KOPT-K1 (cell line): ENCODE results near the gene TRIM8.
A peak's percentile ranks its signal among the peaks of the same experiment; 100 is the strongest.

Experiments used
- H3K27ac ChIP-seq: fragments of 200-600 bp; sonication (generic); 2 replicates; pipeline ENCODE4 v1.5.1; 2016; ENCODE audit warnings: antibody characterized with exemption, mild to moderate bottlenecking, low read depth, low read length; ENCODE audit not compliant: poor library complexity, severe bottlenecking
- H3K36me3 ChIP-seq: fragments of 200-600 bp; sonication (generic); 2 replicates; pipeline ENCODE4 v1.5.1; 2017; ENCODE audit warnings: antibody characterized with exemption, mild to moderate bottlenecking, low read length, moderate library complexity; ENCODE audit not compliant: insufficient read depth
- H3K9me3 ChIP-seq: fragments of 200-600 bp; sonication (generic); 2 replicates; pipeline ENCODE4 v1.5.1; 2017; ENCODE audit warnings: antibody characterized with exemption, low read length, mild to moderate bottlenecking; ENCODE audit not compliant: insufficient read depth, poor library complexity, severe bottlenecking

Gene TRIM8

GRCh38 chr10:102648889-102649796 lies 4.9 kb downstream of the TRIM8 start:
- Histone ChIP-seq H3K36me3 (peaks cover 18% of the 10 kb centered on the region; the same call in 1 of the 2 replicates), H3K27ac (peak overlapping the region; percentile 47), H3K9me3 (no peaks in the 10 kb centered on the region)

GRCh38 chr10:102649797-102650654 lies 5.7 kb downstream of the TRIM8 start:
- H3K27ac ChIP-seq = peak overlapping the region; percentile 81
- no peaks in the 10 kb centered on the region for H3K9me3 ChIP-seq
- peaks cover 25% of the 10 kb centered on the region; the same call in 1 of the 2 replicates for H3K36me3 ChIP-seq

- H3K9me3 ChIP-seq = no peaks in the 10 kb centered on the region
- peaks cover 33% of the 10 kb centered on the region for H3K36me3 ChIP-seq
- H3K27ac ChIP-seq = peak overlapping the region; percentile 81
Measured at GRCh38 chr10:102650655-102651454, 6.6 kb downstream of the TRIM8 start.

GRCh38 chr10:102651455-102652169 lies 7.3 kb downstream of the TRIM8 start:
- H3K9me3 ChIP-seq = no peaks in the 10 kb centered on the region
- peaks cover 41% of the 10 kb centered on the region for H3K36me3 ChIP-seq
- H3K27ac ChIP-seq = peak overlapping the region; percentile 81

GRCh38 chr10:102652170-102652916 lies 8.1 kb downstream of the TRIM8 start:
- peaks cover 48% of the 10 kb centered on the region for H3K36me3 ChIP-seq
- H3K9me3 ChIP-seq = no peaks in the 10 kb centered on the region
- H3K27ac ChIP-seq = peak overlapping the region; percentile 81

- H3K27ac ChIP-seq = peak overlapping the region; percentile 81
- no peaks in the 10 kb centered on the region for H3K9me3 ChIP-seq
- peaks cover 49% of the 10 kb centered on the region for H3K36me3 ChIP-seq
Measured at GRCh38 chr10:102653060-102653459, 8.8 kb downstream of the TRIM8 start.

GRCh38 chr10:102654566-102654965 lies 10.3 kb downstream of the TRIM8 start:
- Histone ChIP-seq H3K36me3 (peaks cover 55% of the 10 kb centered on the region), H3K27ac (no peak overlapping the region), H3K9me3 (no peaks in the 10 kb centered on the region)

GRCh38 chr10:102654969-102655368 lies 10.7 kb downstream of the TRIM8 start:
- Histone ChIP-seq H3K27ac (no peak overlapping the region), H3K9me3 (no peaks in the 10 kb centered on the region), H3K36me3 (peaks cover 55% of the 10 kb centered on the region)

- Histone ChIP-seq H3K27ac (no peak overlapping the region), H3K36me3 (peaks cover 55% of the 10 kb centered on the region), H3K9me3 (no peaks in the 10 kb centered on the region)
Measured at GRCh38 chr10:102656026-102656425, 11.7 kb downstream of the TRIM8 start.

- no peak overlapping the region for H3K27ac ChIP-seq
- peaks cover 55% of the 10 kb centered on the region for H3K36me3 ChIP-seq
Measured at GRCh38 chr10:102656791-102657371, 12.6 kb downstream of the TRIM8 start.

GRCh38 chr10:102657451-102657850 lies 13.2 kb downstream of the TRIM8 start:
- Histone ChIP-seq H3K27ac (no peak overlapping the region), H3K36me3 (peaks cover 55% of the 10 kb centered on the region), H3K9me3 (no peaks in the 10 kb centered on the region)

More at GRCh38 chr10:102656791-102657371, 12.6 kb downstream of the TRIM8 start:
- no peaks in the 10 kb centered on the region for H3K9me3 ChIP-seq

- Histone ChIP-seq H3K27ac (no peak overlapping the region), H3K9me3 (no peaks in the 10 kb centered on the region), H3K36me3 (peaks cover 52% of the 10 kb centered on the region)
Measured at GRCh38 chr10:102657984-102658724, 13.9 kb downstream of the TRIM8 start.

- Histone ChIP-seq H3K36me3 (peaks cover 45% of the 10 kb centered on the region), H3K9me3 (no peaks in the 10 kb centered on the region), H3K27ac (no peak overlapping the region)
Measured at GRCh38 chr10:102658802-102659201, 14.5 kb downstream of the TRIM8 start.
